SK-N-SH treated with all-trans-retinoic acid at 6 μM for 48 hours (cell line): ENCODE results near the gene CXCR5.

Experiments
- ATAC-seq: fragments of 200-7000 bp; cut with Tn5 transposase; 3 replicates; pipeline ENCODE4 v1.9.1; 2020; ENCODE audit warnings: mild to moderate bottlenecking, moderate library complexity
- ARNTL ChIP-seq: fragments of 450-650 bp; formaldehyde crosslinking; IDR thresholded peaks from 2 replicates; pipeline ENCODE4 v1.5.0; 2020; ENCODE audit warnings: low read depth, mild to moderate bottlenecking, moderate library complexity, borderline replicate concordance
- CREB5 ChIP-seq: fragments of 250-450 bp; sonication (Bioruptor Pico); IDR thresholded peaks from 2 replicates; pipeline ENCODE4 v1.5.1; 2020; ENCODE audit warnings: low read depth, mild to moderate bottlenecking, moderate library complexity
- CSDC2 ChIP-seq: fragments of 250-450 bp; sonication (Bioruptor Pico); IDR thresholded peaks from 2 replicates; pipeline ENCODE4 v1.5.0; 2020; ENCODE audit warnings: mild to moderate bottlenecking, moderate library complexity
- ESRRG ChIP-seq: fragments of 250-450 bp; sonication (Bioruptor Pico); IDR thresholded peaks from 2 replicates; pipeline ENCODE4 v1.6.1; 2021; ENCODE audit warnings: mild to moderate bottlenecking
- ISL1 ChIP-seq: fragments of 250-450 bp; sonication (Bioruptor Pico); IDR thresholded peaks from 2 replicates; pipeline ENCODE4 v2.1.2; 2022; ENCODE audit warnings: mild to moderate bottlenecking, moderate library complexity
- POU6F1 ChIP-seq: fragments of 250-450 bp; sonication (Bioruptor Pico); IDR thresholded peaks from 2 replicates; pipeline ENCODE4 v1.8.0; 2021; ENCODE audit warnings: low read depth, mild to moderate bottlenecking, moderate library complexity, borderline replicate concordance
- PPARA ChIP-seq: fragments of 250-450 bp; sonication (Bioruptor Pico); IDR thresholded peaks from 2 replicates; pipeline ENCODE4 v1.5.0; 2020; ENCODE audit warnings: mild to moderate bottlenecking, borderline replicate concordance
- RARB ChIP-seq: fragments of 250-450 bp; sonication (Bioruptor Pico); IDR thresholded peaks from 2 replicates; pipeline ENCODE4 v1.8.0; 2021; ENCODE audit warnings: mild to moderate bottlenecking, moderate library complexity
- SNAI2 ChIP-seq: fragments of 250-450 bp; sonication (Bioruptor Pico); IDR thresholded peaks from 2 replicates; pipeline ENCODE4 v1.5.0; 2020; ENCODE audit warnings: mild to moderate bottlenecking, moderate library complexity
- TCF4 ChIP-seq: fragments of 250-450 bp; sonication (Bioruptor Pico); IDR thresholded peaks from 2 replicates; pipeline ENCODE4 v1.8.0; 2021; ENCODE audit warnings: mild to moderate bottlenecking, moderate library complexity, borderline replicate concordance
- TOX ChIP-seq: fragments of 250-450 bp; sonication (Bioruptor Pico); IDR thresholded peaks from 2 replicates; pipeline ENCODE4 v1.8.0; 2021; ENCODE audit warnings: mild to moderate bottlenecking, moderate library complexity, borderline replicate concordance
- TSHZ2 ChIP-seq: fragments of 250-450 bp; sonication (Bioruptor Pico); IDR thresholded peaks from 2 replicates; pipeline ENCODE4 v1.5.0; 2020; ENCODE audit warnings: mild to moderate bottlenecking, moderate library complexity
- ZC3H10 ChIP-seq: fragments of 250-450 bp; sonication (Bioruptor Pico); IDR thresholded peaks from 2 replicates; pipeline ENCODE4 v1.5.1; 2021; ENCODE audit warnings: mild to moderate bottlenecking, moderate library complexity
- ZFP3 ChIP-seq: fragments of 250-450 bp; sonication (Bioruptor Pico); IDR thresholded peaks from 2 replicates; pipeline ENCODE4 v1.5.0; 2020; ENCODE audit warnings: mild to moderate bottlenecking, moderate library complexity
- ZFP30 ChIP-seq: fragments of 450-650 bp; formaldehyde crosslinking; IDR thresholded peaks from 2 replicates; pipeline ENCODE4 v1.5.0; 2022; ENCODE audit warnings: mild to moderate bottlenecking, moderate library complexity
- ZNF565 ChIP-seq: fragments of 450-650 bp; formaldehyde crosslinking; conservative IDR thresholded peaks from 2 replicates; pipeline ENCODE4 v1.5.0; 2020; ENCODE audit warnings: low read depth, mild to moderate bottlenecking, moderate library complexity
- ZNF70 ChIP-seq: fragments of 450-650 bp; formaldehyde crosslinking; IDR thresholded peaks from 2 replicates; pipeline ENCODE4 v1.5.0; 2020; ENCODE audit warnings: mild to moderate bottlenecking, moderate library complexity
- ZNF8 ChIP-seq: fragments of 450-650 bp; formaldehyde crosslinking; IDR thresholded peaks from 2 replicates; pipeline ENCODE4 v1.5.0; 2020; ENCODE audit warnings: mild to moderate bottlenecking, moderate library complexity
- TF ChIP-seq, protein P1 (sequence below): fragments of 250-450 bp; sonication (Bioruptor Pico); IDR thresholded peaks from 2 replicates; pipeline ENCODE4 v1.5.1; 2021; ENCODE audit warnings: mild to moderate bottlenecking, moderate library complexity

The CXCR5 gene

DNA sequence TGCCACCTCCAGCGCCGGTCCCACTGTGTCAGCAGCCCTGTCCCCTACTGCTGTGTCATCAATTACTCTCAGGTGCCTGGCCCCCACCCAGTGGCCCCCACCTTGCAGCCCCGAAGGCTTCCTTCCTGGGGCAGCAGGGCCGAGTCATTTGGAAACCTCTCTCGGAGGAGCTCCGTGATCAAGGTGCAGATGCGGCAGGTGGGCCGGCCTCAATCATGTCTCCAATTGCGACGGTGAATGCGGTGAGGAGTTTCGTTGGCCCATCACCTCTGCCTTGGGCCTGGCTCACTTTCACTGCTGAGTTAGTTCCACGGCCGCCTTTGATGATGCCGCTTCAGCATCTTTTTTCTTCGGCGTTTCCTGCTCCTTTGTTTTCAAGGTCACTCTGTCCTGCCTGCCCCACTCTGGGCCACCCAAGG lies 11.3 kb upstream of the CXCR5 start (continued):
- no peak for TF ChIP-seq CREB5 (CRISPR knock-in tag)
- TF ChIP-seq ZFP30 (CRISPR knock-in tag): no peak
- TF ChIP-seq RARB (CRISPR knock-in tag): no peak
- TF ChIP-seq ZC3H10 (CRISPR knock-in tag): no peak
- TF ChIP-seq CSDC2: no peak

DNA sequence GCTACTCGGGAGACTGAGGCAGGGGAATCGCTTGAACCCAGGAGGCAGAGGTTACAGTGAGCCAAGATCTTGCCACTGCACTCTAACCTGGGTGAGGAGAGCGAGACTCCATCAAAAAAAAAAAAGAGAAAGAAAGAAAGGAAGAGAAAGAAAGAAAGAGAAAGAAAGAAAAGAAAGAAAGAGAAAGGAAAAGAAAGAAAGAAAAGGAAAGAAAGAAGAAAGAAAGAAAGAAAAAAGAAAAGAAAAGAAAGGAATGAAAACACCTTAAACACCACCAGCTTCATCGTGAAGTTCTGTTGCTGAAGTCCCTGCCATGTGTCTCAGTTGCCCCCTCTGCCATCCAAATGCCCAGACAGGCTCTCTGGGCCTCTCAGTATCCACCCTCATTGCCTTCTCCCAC lies 9.9 kb upstream of the CXCR5 start:
- ATAC-seq: no peak
- TF ChIP-seq PPARA (CRISPR knock-in tag) (no peak), RARB (CRISPR knock-in tag) (no peak), TOX (CRISPR knock-in tag) (no peak), CSDC2 (no peak), POU6F1 (CRISPR knock-in tag) (no peak), ZNF565 (CRISPR knock-in tag) (no peak), ZNF70 (CRISPR knock-in tag) (no peak)

DNA sequence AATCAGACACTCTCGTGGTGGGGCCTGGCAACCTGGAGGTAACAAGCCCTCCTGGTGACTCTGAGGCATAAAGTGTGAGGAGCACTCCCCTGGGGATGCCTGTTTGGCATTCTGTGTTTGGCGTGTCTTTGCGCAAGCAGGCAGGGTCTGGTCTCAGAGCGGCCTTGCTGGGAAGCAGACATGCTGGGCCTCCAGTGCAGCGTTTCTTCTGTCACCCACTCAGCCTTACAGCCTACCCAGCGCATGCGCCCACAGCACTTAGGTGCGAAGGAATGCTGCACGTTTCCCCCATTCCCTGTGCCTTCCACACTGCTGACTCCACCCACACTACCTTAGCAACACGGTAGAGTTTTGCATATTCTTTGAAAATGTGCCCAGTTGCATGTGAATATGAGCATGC lies 7.4 kb upstream of the CXCR5 start:
- TF ChIP-seq ARNTL (no peak), ESRRG (CRISPR knock-in tag) (no peak)
- no peak for ATAC-seq

GRCh38 chr11:118877487-118878162 lies 6.1 kb upstream of the CXCR5 start:
- TF ChIP-seq, protein P1, sequence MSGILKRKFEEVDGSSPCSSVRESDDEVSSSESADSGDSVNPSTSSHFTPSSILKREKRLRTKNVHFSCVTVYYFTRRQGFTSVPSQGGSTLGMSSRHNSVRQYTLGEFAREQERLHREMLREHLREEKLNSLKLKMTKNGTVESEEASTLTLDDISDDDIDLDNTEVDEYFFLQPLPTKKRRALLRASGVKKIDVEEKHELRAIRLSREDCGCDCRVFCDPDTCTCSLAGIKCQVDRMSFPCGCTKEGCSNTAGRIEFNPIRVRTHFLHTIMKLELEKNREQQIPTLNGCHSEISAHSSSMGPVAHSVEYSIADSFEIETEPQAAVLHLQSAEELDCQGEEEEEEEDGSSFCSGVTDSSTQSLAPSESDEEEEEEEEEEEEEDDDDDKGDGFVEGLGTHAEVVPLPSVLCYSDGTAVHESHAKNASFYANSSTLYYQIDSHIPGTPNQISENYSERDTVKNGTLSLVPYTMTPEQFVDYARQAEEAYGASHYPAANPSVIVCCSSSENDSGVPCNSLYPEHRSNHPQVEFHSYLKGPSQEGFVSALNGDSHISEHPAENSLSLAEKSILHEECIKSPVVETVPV: no peak
- TF ChIP-seq TOX (CRISPR knock-in tag) (no peak), PPARA (CRISPR knock-in tag) (no peak), SNAI2 (no peak), CREB5 (CRISPR knock-in tag) (no peak), RARB (CRISPR knock-in tag) (no peak), ESRRG (CRISPR knock-in tag) (no peak), POU6F1 (CRISPR knock-in tag) (no peak), ZNF70 (CRISPR knock-in tag) (no peak)
- no peak for ATAC-seq

- TF ChIP-seq TSHZ2 (no peak), CREB5 (CRISPR knock-in tag) (no peak), PPARA (CRISPR knock-in tag) (no peak), POU6F1 (CRISPR knock-in tag) (no peak), ZFP3 (CRISPR knock-in tag) (no peak), ISL1 (CRISPR knock-in tag) (no peak), TCF4 (no peak), TOX (CRISPR knock-in tag) (no peak), RARB (CRISPR knock-in tag) (no peak), ZNF8 (CRISPR knock-in tag) (no peak), ZC3H10 (CRISPR knock-in tag) (no peak)
- no peak for ATAC-seq
Observed at GRCh38 chr11:118878163-118878563, 5.5 kb upstream of the CXCR5 start.
